Measurements from ENCODE around the gene CD2. TPM values are rescaled to one million over a fixed set of nuclear protein-coding genes. Genes with fewer than 3 reads are reported as not detected.

The CD2 gene
- total and polyA plus RNA-seq, 2 of the 8 experiments (the other 6 are each of a cell fraction or from before 2014, with no cell fraction given), result not detected

GRCh38 chr1:116791727-116792126 is 37.5 kb downstream of the CD2 start:
- H3K27me3 ChIP-seq (replicated peaks in 1 of 4; ENCODE audit: control insufficient read depth in 3 of 4, extremely low read depth in 1 of 4, insufficient read depth in 3 of 4, low read length in 3 of 4), result no peaks in the 10 kb centered on the region
- POLR2A ChIA-PET (ENCODE audit: partially characterized antibody), result no interaction called here
- H3K79me1 ChIP-seq (ENCODE audit: low read depth, low read length), result no peaks in the 10 kb centered on the region
- H3K9me3 ChIP-seq (ENCODE audit: insufficient read depth in 2 of 2, low read depth in 1 of 2, low read length in 1 of 2), result no peaks in the 10 kb centered on the region
- H4K8ac ChIP-seq (ENCODE audit: extremely low read depth, insufficient read depth, low read length), result no peak overlapping the region
- no peak overlapping the region for H3K4ac ChIP-seq (replicated peaks; ENCODE audit: insufficient read length, low read depth, low read length)
- H2BK5ac ChIP-seq (ENCODE audit: low read depth, low read length), result no peak overlapping the region
- H3K4me3 ChIP-seq (ENCODE audit: extremely low read depth in 1 of 4, insufficient read depth in 2 of 4, low read depth in 3 of 4, low read length in 4 of 4), result no peak overlapping the region
- no peak overlapping the region for H2BK12ac ChIP-seq (ENCODE audit: low read depth, low read length)
- 0 out of 2 replicates have a peak overlapping the region, but pooled peaks have one; percentile 39 for H2AFZ ChIP-seq (ENCODE audit: low read length)
- H3K27ac ChIP-seq (ENCODE audit: low read depth, low read length), result no peak overlapping the region
- no peak overlapping the region for H3K18ac ChIP-seq (ENCODE audit: extremely low read depth, low read length)
- H3K4me2 ChIP-seq (ENCODE audit: insufficient read depth in 1 of 2, low read depth in 2 of 2, low read length in 2 of 2), result no peak overlapping the region
- no peak overlapping the region for H3K14ac ChIP-seq (ENCODE audit: insufficient read length)
- DNase-seq (ENCODE audit: low read depth in 1 of 2, low spot score in 2 of 2), result no peak
- CTCF ChIA-PET (ENCODE audit: partially characterized antibody), result interaction anchor here (0.7 to 1.9 kb wide), 4 partner anchors 28 to 219 kb away, joined by 3 to 11 read pairs (median 4); no protein-coding TSS in a partner anchor
- H2AK5ac ChIP-seq (ENCODE audit: low read depth, low read length), result no peak overlapping the region
- FAIRE-seq, result no peak
- no peaks in the 10 kb centered on the region for H4K20me1 ChIP-seq (replicated peaks in 1 of 2; ENCODE audit: control insufficient read depth in 1 of 2, insufficient read depth in 2 of 2, low read length in 2 of 2)
- no peak overlapping the region for H4K5ac ChIP-seq (ENCODE audit: insufficient read length, low read depth, low read length)
- H3K23me2 ChIP-seq (ENCODE audit: low read depth, low read length), result no peaks in the 10 kb centered on the region
- no peak overlapping the region for H3K9ac ChIP-seq (replicated peaks in 1 of 4; ENCODE audit: extremely low read depth in 1 of 4, low read depth in 3 of 4, low read length in 3 of 4)
- no peak overlapping the region for H4K91ac ChIP-seq (replicated peaks; ENCODE audit: insufficient read length, low read length)
- peaks cover 0 to 3% (median 0%) of the 10 kb centered on the region in 4 experiments; a peak in 2 of 7 replicates for H3K4me1 ChIP-seq (replicated peaks in 1 of 4; ENCODE audit: control insufficient read depth in 3 of 4, insufficient read depth in 4 of 4, low read length in 3 of 4)
- H3K23ac ChIP-seq (ENCODE audit: insufficient read length), result no peak overlapping the region
- H2BK20ac ChIP-seq (ENCODE audit: low read length), result no peak overlapping the region
- no peaks in the 10 kb centered on the region for H3K79me2 ChIP-seq (ENCODE audit: control insufficient read depth in 1 of 2, insufficient read depth in 2 of 2, low read length in 2 of 2)
- H3K36me3 ChIP-seq (ENCODE audit: control insufficient read depth in 2 of 4, insufficient read depth in 4 of 4, low read length in 3 of 4), result no peaks in the 10 kb centered on the region
- no peak overlapping the region for H3K56ac ChIP-seq (replicated peaks; ENCODE audit: insufficient read length, low read depth, low read length)
- H2BK15ac ChIP-seq (ENCODE audit: low read length), result no peak overlapping the region
- no peak overlapping the region for H2BK120ac ChIP-seq (replicated peaks; ENCODE audit: low read depth, low read length)
- TF ChIP-seq RAD21 (IDR thresholded peaks at IDR 0.05 in 1 of 2, conservative IDR thresholded peaks at IDR 0.05 in 1 of 2; ENCODE audit: low read depth in 2 of 2, low read length in 2 of 2) (no peak), SP1 (IDR thresholded peaks at IDR 0.05; ENCODE audit: low read depth, low read length) (no peak), FOSL1 (IDR thresholded peaks at IDR 0.05; ENCODE audit: insufficient read depth, low read depth, low read length) (no peak), PHF8 (conservative IDR thresholded peaks at IDR 0.05; ENCODE audit: low read depth, low read length) (no peak), MAX (IDR thresholded peaks at IDR 0.05) (no peak), EGR1 (IDR thresholded peaks at IDR 0.05; ENCODE audit: borderline replicate concordance, low read depth, low read length) (no peak), RNF2 (IDR thresholded peaks at IDR 0.05; ENCODE audit: borderline replicate concordance, low read depth, low read length, missing control alignments, poor library complexity, severe bottlenecking) (no peak)

Data from H1 (cell line).